Adrenal gland (tissue), 5 donors: ENCODE measurements around the gene DCANP1.

Experiments
- CTCF ChIP-seq, 6 experiments: fragments of 450-650 bp in 4 of 6; fragments of 200-600 bp in 2 of 6; sonication (generic) in 1 of 6; IDR thresholded peaks; 1 replicate in 5 of 6; 2 replicates in 1 of 6; pipeline versions ENCODE4 v1.5.1 to v1.8.0; 2016 to 2021; ENCODE audit warnings: antibody characterized with exemption in 6 of 6, mild to moderate bottlenecking in 2 of 6, moderate library complexity in 1 of 6
- POLR2A ChIP-seq, 2 donors: fragments of 450-650 bp; IDR thresholded peaks; one replicate each; pipeline ENCODE4 v1.6.1; 2017; ENCODE audit warnings: antibody characterized with exemption in 2 of 2, mild to moderate bottlenecking in 2 of 2, moderate library complexity in 1 of 2
- donor health status: DM: no; HTN: no; CAD: no.

DNA sequence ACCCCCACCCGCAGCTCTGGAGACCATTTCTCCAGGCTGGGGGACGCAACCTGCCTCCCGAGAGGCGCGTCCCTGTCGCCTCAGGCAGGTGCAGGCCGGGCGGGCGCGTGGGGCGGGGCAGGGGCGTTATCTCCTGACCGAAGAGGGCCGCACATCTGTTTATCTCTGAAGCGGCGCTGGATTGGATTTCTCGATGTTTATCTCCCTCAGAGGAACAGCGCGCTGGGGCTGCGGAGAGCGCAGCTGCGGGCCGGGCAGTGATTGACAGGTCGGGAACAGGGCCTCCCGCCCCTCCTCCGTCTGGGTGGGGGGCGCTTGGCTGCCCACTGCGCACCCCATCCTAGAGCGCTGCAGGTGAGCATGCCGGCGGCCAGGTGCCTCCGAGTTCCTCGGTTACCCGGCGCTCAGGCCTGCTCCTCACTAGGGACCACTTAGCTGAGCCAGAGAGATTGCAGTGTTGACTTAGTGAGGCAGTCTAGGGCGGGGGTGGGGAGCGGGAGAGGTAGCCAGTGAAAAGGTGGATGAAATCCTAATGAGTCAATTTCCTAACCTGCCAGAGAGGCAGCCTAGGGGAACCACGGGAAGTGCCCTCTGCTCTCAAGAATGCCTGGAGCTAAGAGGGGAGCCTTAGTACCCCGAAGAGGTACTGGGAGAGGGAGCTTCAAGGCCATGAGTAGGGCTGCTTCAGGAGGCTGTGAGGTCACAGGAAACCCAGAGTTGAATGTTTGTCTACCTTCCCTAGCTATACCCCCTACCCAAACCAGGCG is 44.6 kb upstream of the DCANP1 start:
- TF ChIP-seq CTCF (IDR thresholded peaks at IDR 0.05) (no peak), POLR2A (IDR thresholded peaks at IDR 0.05) (no peak)
